HG02571 (cell line): ENCODE measurements around the gene TPCN2.

ENCODE experiments used
- ATAC-seq: cut with Tn5 transposase; IDR thresholded peaks from one replicate; pipeline ENCODE4 v1.9.1; 2021; ENCODE audit warnings: mild to moderate bottlenecking, moderate library complexity; ENCODE audit not compliant: unreplicated experiment

Gene TPCN2

GRCh38 chr11:69091638-69092165 is 43.0 kb downstream of the TPCN2 start:
- no peak for ATAC-seq

GRCh38 chr11:69092263-69092662 is 43.5 kb downstream of the TPCN2 start:
- ATAC-seq: no peak

GRCh38 chr11:69093106-69093505 is 44.4 kb downstream of the TPCN2 start:
- ATAC-seq: no peak

GRCh38 chr11:69094111-69094914 is 45.6 kb downstream of the TPCN2 start:
- ATAC-seq: no peak

- ATAC-seq: no peak
These were observed 46.2 kb downstream of the TPCN2 start for GRCh38 chr11:69094915-69095290.

GRCh38 chr11:69095300-69095699 is 46.6 kb downstream of the TPCN2 start:
- ATAC-seq: no peak

- ATAC-seq: no peak
These were observed 47.7 kb downstream of the TPCN2 start for GRCh38 chr11:69096473-69096872.

- no peak for ATAC-seq
These were observed 48.5 kb downstream of the TPCN2 start for GRCh38 chr11:69097263-69097662.

GRCh38 chr11:69099180-69099579 is 50.4 kb downstream of the TPCN2 start:
- ATAC-seq: no peak

- ATAC-seq: no peak
These were observed 51.9 kb downstream of the TPCN2 start for GRCh38 chr11:69100454-69101114.

GRCh38 chr11:69101115-69101791 is 52.5 kb downstream of the TPCN2 start:
- ATAC-seq: no peak

GRCh38 chr11:69101792-69102695 is 53.3 kb downstream of the TPCN2 start:
- ATAC-seq: no peak

- ATAC-seq: no peak
These were observed 54.2 kb downstream of the TPCN2 start for GRCh38 chr11:69102732-69103615.

- no peak for ATAC-seq
These were observed 55.6 kb downstream of the TPCN2 start for GRCh38 chr11:69104212-69104855.

- no peak for ATAC-seq
These were observed 56.2 kb downstream of the TPCN2 start for GRCh38 chr11:69104856-69105395.

GRCh38 chr11:69105461-69106030 is 56.8 kb downstream of the TPCN2 start:
- ATAC-seq: no peak

- ATAC-seq: no peak
These were observed 57.5 kb downstream of the TPCN2 start for GRCh38 chr11:69106031-69106811.

GRCh38 chr11:69107413-69107812 is 58.7 kb downstream of the TPCN2 start:
- no peak for ATAC-seq
